GM18520 (cell line): ENCODE measurements around the gene SOX2.
"Not testable (repeated sequence)": the region's sequence is repeated elsewhere in the genome, so short reads cannot be mapped to it uniquely, and the experiment has no call there.

Experiments used
- ATAC-seq: cut with Tn5 transposase; IDR thresholded peaks from one replicate; pipeline ENCODE4 v1.9.1; 2021; ENCODE audit not compliant: unreplicated experiment

Gene SOX2

DNA sequence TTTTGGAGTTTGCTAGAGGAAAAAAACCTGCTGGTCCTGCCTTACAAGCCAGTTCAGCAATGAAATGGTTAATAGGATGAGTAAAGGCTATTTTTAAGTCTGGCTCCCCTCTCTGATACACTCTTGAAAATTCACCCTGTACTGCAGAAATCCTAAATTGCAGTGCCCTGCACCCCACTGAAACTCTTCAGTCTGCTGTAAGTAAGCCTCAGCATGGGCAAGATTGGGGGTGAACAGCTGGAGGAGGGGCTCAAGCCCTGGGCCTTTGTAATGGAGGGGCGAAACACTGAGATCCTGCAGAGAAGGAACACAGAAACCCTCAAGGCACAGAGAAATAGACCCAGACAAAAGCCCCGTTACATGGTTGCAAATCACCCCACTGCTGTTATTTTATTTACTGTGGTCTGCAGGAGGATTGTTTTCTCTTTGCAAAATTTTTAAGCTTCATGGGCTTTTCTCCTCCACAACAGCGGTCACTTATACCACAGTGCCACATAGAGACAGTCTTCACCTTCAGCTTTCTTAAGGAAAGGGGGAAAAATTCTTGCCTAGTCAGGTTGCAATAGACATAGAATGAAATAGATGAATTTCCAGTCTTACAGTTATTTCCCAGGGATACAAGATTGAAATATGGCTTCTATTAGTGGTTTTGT, 45.0 kb downstream of the SOX2 start:
- ATAC-seq = no peak

- ATAC-seq = no peak
These were observed 46.1 kb downstream of the SOX2 start for GRCh38 chr3:181757694-181758306.

DNA sequence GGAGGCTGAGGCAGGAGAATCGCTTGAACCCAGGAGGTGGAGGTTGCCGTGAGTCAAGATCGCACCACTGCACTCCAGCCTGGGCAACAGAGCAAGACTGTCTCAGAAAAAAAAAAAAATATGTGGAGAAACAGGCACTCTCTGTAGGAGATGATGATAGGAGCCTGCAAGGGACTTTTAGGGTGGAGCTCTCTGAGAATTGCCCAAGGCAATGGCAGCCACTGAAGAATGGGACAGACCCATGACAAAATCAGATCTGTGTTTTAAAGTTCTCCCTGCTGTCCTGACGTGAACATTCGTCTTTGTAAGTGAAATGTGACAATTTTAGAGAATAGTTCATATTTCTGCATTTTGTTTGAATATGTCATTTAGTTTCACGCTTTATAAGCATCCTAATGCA, 50.2 kb downstream of the SOX2 start:
- no peak for ATAC-seq

DNA sequence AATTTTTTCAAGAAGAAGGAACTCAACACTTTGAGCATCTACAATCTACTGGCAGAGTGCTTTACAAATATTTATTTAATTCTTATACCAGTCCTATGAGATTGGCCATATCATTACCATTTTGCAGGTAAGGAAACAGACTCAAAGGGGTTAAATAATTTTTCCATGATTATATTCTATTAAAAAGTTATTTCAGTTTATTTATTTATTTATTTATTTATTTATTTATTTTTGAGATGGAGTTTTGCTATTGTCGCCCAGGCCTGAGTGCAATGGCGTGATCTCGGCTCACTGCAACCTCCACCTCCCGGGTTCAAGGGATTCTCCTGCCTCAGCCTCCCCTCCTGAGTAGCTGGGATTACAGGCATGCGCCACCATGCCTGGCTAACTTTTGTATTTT, 52.3 kb downstream of the SOX2 start:
- ATAC-seq = not testable (repeated sequence)
